Neural cell (in vitro differentiated cells): ENCODE data around the gene TPST2.

Experiments used
- CTCF ChIP-seq: fragments of 450-650 bp; IDR thresholded peaks from 2 replicates; pipeline ENCODE4 v1.5.1; 2014; ENCODE audit warnings: antibody characterized with exemption, mild to moderate bottlenecking, moderate library complexity; ENCODE audit not compliant: poor library complexity, severe bottlenecking
- EP300 ChIP-seq: fragments of 450-650 bp; conservative IDR thresholded peaks from 2 replicates; pipeline ENCODE4 v1.6.1; 2014; ENCODE audit warnings: antibody characterized with exemption, mild to moderate bottlenecking, moderate library complexity; ENCODE audit not compliant: poor library complexity, severe bottlenecking
- MXI1 ChIP-seq: fragments of 450-650 bp; conservative IDR thresholded peaks from 2 replicates; pipeline ENCODE4 v1.6.1; 2014; ENCODE audit warnings: antibody characterized with exemption, mild to moderate bottlenecking; ENCODE audit not compliant: poor library complexity, severe bottlenecking
- POLR2AphosphoS5 ChIP-seq: IDR thresholded peaks from 2 replicates; pipeline ENCODE4 v1.6.1; 2012
- RAD21 ChIP-seq: fragments of 450-650 bp; conservative IDR thresholded peaks from 2 replicates; pipeline ENCODE4 v1.6.1; 2014; ENCODE audit warnings: antibody characterized with exemption, mild to moderate bottlenecking, moderate library complexity
- SMC3 ChIP-seq: fragments of 450-650 bp; conservative IDR thresholded peaks from 2 replicates; pipeline ENCODE4 v1.6.1; 2014; ENCODE audit warnings: antibody characterized with exemption, mild to moderate bottlenecking, moderate library complexity; ENCODE audit not compliant: poor library complexity

GRCh38 chr22:26508148-26508547 lies 81.8 kb downstream of the TPST2 start:
- TF ChIP-seq CTCF (no peak), MXI1 (no peak), RAD21 (no peak), POLR2AphosphoS5 (no peak), SMC3 (no peak), EP300 (no peak)
